GM18868 (cell line): ENCODE results near the gene KIF26B.
"Not testable (repeated sequence)": the region's sequence is repeated elsewhere in the genome, so short reads cannot be mapped to it uniquely, and the experiment has no call there.

Experiments used
- ATAC-seq: cut with Tn5 transposase; IDR thresholded peaks from one replicate; pipeline ENCODE4 v1.9.1; 2021; ENCODE audit warnings: mild to moderate bottlenecking, moderate library complexity; ENCODE audit not compliant: unreplicated experiment

The KIF26B gene

DNA sequence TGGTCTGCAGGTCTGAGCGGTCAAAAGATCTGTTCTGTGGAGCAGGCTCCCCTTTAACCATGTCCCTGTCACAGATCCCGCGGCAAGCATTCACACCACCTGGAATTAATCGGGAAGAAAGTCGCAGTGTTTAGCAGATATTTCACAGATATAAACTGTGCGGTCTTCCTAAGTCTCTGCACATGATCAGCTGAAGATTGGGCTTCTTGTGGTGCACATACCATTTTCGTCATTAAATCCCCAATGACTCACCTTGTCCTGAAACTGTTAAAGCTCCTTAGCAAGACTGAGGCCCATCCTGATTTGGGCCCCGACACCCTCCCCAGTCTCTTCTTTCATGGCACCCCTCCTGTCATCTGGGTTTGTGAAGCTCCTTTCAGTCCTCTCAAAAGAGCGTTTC is 158.8 kb downstream of the KIF26B start:
- no peak for ATAC-seq

DNA sequence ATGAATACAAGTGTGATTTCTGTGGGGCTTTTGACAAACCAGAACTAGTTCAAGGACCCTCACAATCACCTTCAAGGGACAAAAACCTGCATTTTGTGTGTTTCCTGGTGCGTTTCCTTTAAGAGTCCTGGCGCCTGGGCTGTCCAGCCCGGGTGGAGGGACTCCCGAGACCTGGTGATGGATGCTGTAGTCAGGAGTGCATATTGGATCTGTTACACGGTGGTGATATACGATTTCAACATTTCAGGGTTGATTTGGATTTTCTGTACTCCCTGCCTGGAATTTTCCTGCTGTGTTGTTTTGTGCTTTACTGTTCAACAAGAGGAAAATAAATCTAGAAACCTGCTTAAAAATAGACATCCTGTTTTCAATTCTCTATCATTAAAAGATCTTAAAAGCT is 162.0 kb downstream of the KIF26B start:
- ATAC-seq, result no peak

- no peak for ATAC-seq
Measured at GRCh38 chr1:245317217-245317616, 162.4 kb downstream of the KIF26B start.

DNA sequence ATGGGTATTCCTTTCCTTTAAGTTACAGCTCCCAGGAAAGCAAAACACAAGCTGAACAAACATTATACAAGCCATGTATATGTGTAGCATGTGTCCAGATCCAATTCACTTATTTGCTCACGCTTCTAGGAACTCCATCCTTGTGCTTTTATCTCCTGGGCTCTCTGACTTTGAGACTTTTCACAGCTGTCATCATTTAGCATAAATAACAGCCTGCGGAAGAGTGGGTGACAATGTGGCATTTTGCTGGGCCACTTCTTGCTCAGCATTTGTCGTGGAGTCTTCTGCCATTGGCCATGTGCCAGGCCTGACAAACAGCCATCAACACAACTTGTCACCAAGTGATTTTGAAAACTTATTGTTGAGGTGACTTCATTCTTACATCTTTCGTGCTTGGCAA is 164.3 kb downstream of the KIF26B start:
- no peak for ATAC-seq

- no peak for ATAC-seq
Measured at GRCh38 chr1:245322673-245323072, 167.9 kb downstream of the KIF26B start.

- not testable (repeated sequence) for ATAC-seq
Measured at GRCh38 chr1:245323765-245324164, 169.0 kb downstream of the KIF26B start.

DNA sequence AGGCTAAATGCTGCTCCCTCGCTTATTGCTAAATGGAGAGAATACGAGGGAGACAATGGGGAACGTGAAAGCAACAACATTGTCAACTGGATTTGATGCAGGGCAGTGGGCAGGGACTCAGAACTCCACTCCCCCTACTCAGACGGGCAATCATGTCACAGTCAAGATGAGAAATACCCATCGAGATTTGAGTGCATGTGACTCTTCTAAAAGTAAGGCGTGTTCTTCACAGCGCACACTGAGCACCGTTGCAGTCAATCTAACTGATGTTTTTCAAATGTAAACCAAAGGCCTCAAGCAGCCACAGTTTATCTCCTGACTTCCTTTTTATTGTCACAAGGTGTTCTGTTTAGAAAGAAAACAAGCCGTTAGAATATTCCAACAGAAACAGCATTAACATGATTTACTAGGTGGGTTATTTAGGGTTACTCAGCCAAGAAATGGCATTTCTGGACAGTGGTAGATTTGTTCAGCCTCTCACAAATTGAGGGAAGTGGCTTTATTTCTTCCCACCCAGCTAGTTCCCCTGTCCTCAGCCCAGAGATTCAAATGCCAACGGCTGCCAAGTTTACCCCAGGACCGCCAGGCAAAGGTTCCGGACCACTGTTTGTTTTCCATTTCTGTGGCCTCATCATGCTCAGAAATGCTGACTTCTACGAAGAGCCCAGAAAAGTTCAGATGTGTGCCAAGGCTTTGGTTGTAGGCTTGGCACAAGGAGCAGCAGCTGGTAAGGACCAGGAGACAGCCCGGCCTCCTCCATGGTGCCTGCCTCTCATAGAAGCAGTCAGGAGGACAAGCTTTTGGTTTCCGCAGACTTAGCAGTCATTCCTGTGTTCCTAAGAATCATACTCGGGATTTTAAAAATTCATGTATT is 171.4 kb downstream of the KIF26B start:
- ATAC-seq, result no peak

DNA sequence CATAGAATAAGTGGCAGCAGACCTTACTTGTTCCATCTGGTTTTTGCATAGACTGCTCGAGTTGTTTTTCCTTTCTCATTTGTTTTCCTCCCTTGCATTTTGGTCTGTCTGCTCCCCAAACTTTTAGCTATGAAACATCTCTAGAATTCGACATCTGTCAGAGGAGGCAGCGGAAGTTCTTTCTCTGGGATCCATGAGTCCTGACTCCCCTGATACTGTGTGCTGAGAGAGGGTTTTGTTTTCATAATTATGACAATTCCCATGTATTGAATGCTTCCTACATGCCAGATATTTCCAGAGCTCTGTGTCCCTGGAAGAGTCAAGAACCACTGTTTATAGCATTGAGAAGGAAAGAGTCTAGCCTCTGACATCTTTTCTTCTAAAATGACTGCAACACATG is 172.6 kb downstream of the KIF26B start:
- no peak for ATAC-seq

DNA sequence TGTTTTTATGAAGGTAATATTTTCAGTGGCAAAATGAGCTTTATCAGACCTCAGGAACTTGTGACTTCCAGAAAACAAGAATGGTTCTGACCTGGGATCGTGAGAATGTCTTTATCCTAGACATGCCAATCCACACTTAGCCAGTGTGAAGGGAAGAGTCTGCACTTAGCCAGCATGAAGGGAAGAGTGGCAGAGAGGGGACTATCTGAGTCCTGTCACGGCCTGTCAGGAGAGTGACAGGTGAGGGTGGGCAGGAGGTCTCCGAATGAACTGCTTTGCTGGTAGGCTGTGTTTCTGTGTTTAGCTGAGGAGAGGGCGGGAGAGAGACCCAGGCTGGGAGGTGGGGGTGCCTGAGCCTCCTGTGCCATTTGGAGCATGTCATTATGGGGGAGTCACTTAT is 173.1 kb downstream of the KIF26B start:
- ATAC-seq, result no peak

DNA sequence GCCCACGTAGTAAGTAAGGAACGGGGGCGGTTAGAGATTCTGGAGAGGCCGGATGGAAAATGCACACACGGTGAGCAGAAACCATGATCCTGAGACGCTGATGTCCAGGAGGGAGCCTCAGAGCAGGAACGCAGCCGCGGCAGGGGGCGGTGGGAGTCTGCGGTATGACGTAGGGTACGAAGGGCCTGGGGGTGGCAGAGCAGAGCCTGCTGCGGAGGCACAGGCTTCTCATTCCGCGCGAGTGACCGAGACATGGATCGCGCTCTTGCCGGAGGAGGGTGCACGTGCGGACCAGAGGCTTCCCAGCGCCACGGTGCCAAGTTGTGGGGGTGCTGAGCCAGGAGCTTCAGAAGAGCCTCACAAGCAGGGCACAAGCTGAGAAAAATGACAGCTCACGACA is 176.2 kb downstream of the KIF26B start:
- no peak for ATAC-seq

DNA sequence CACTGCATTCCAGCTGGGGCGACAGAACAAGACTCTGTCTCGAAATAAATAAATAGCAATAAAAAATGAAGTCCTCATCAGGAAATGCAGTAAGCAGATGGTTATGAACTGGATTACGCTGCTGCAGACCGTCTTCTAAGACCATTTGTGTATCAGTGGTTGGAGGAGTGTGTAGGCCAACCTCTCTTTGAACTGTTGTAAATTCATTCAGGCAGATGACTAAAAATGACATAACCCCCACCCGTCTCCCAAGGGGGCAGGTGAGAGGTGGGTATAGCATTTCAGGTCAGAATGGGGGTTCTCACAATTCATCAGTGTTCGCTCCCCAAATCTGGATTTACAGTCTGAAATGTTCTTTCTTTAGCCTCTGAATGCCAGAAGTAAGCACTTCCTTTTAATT is 177.3 kb downstream of the KIF26B start:
- no peak for ATAC-seq

GRCh38 chr1:245332513-245332912 is 177.7 kb downstream of the KIF26B start:
- no peak for ATAC-seq

GRCh38 chr1:245334235-245334634 is 179.4 kb downstream of the KIF26B start:
- ATAC-seq, result no peak

- no peak for ATAC-seq
Measured at GRCh38 chr1:245334827-245335490, 180.2 kb downstream of the KIF26B start.

- not testable (repeated sequence) for ATAC-seq
Measured at GRCh38 chr1:245335684-245336083, 180.9 kb downstream of the KIF26B start.

DNA sequence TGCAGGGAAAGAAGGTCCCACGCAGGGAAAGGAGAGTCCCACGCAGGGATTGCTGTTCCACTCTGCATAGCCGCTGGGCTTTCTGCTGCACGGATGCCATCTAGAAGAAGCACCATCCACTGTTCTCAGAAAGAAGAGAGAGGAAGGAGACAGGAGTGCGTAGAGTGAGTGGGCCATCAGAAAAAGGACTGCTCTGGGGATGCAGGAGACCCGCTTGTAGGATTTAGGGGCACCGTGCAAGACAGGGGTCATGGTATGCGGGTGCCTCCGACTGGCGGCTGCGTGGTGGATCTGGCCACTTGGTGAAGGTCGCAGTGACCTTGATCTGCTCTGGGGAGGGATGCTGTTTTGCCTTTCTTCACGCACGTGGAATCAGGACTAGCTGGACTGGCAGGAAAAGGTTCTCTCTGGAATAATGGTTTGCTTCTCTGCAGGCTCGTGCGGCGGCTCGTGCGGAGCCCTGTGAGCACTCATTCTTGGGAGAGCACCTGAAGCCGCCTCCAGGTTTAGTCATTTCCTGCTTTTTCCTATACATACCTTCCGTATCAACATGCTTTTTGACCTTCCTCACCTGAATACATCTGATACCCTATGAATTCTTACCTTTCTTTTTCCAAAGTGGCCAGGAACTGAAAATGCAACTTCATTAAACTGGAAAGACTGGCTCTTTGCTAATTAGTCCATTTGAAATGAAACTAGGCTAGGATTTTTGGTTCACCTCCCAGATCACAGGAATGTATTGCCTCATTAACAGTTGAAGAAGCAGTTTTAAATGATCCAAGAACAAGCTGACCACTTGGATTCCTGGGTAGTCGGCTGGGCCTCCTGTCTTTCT is 181.6 kb downstream of the KIF26B start:
- ATAC-seq, result no peak

GRCh38 chr1:245336984-245337355 is 182.2 kb downstream of the KIF26B start:
- not testable (repeated sequence) for ATAC-seq

- no peak for ATAC-seq
Measured at GRCh38 chr1:245337829-245338484, 183.2 kb downstream of the KIF26B start.

DNA sequence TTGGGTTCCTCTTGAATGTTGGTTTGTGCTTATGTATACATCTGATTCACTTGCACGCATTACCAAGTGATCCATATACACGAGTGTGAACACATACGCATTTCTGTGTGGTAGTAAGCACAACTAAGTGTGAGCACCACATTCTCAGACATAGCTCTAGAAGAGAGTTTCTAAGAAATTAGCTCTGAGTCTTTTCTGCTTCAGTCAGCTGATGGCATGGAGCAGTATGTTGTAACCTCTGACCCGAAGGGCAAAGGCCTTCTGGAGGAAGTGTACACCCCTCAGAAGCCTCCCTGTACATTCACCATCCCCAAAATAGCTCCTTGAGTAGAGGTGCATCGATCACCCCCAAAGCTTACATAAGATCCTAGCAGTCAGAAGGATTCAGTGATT is 183.7 kb downstream of the KIF26B start:
- no peak for ATAC-seq

- ATAC-seq, result no peak
Measured at GRCh38 chr1:245341743-245342142, 187.0 kb downstream of the KIF26B start.
